ENCODE measurements around the gene MAP2K2.

- TF ChIP-seq POLR2AphosphoS5 (IDR thresholded peaks at IDR 0.05; ENCODE audit: borderline replicate concordance, low read depth, low read length) (no peak), EZH2 (IDR thresholded peaks at IDR 0.05) (no peak), FOXP2 (optimal IDR thresholded peaks at IDR 0.05; ENCODE audit: control extremely low read depth, extremely low read length, insufficient read depth) (no peak)
These were observed 29.6 kb downstream of the MAP2K2 start for GRCh38 chr19:4094291-4094690.

Data from SK-N-MC (cell line).